Hepatocyte (in vitro differentiated cells): ENCODE data around the gene PRKAR1B. TPM values are rescaled to one million over a fixed set of nuclear protein-coding genes. Genes with fewer than 3 reads are reported as not detected.

Experiments
- DNase-seq: peaks from one replicate; pipeline ENCODE4 v3.0.0-alpha.2; 2016; ENCODE audit warnings: low spot score
- H2AFZ ChIP-seq: fragments of 200-600 bp; sonication (generic); 2 replicates; pipeline ENCODE4 v1.6.0; 2016; ENCODE audit warnings: antibody characterized with exemption, mild to moderate bottlenecking
- H3K27ac ChIP-seq: fragments of 200-600 bp; sonication (generic); 2 replicates; pipeline ENCODE4 v1.5.1; 2016; ENCODE audit warnings: mild to moderate bottlenecking
- H3K27me3 ChIP-seq: fragments of 200-600 bp; sonication (generic); 2 replicates; pipeline ENCODE4 v1.6.1; 2016
- H3K36me3 ChIP-seq: fragments of 200-600 bp; sonication (generic); replicated peaks from 2 replicates; pipeline ENCODE4 v1.5.1; 2016; ENCODE audit warnings: low read depth; ENCODE audit not compliant: insufficient read depth
- H3K4me1 ChIP-seq: fragments of 200-600 bp; sonication (generic); 2 replicates; pipeline ENCODE4 v1.5.1; 2016; ENCODE audit warnings: mild to moderate bottlenecking, moderate library complexity; ENCODE audit not compliant: insufficient read depth
- H3K4me2 ChIP-seq: fragments of 200-600 bp; sonication (generic); 2 replicates; pipeline ENCODE4 v1.6.0; 2016
- H3K4me3 ChIP-seq: fragments of 200-600 bp; sonication (generic); 2 replicates; pipeline ENCODE4 v1.5.1; 2016; ENCODE audit warnings: mild to moderate bottlenecking
- H3K79me2 ChIP-seq: fragments of 200-600 bp; sonication (generic); 2 replicates; pipeline ENCODE4 v1.6.0; 2017; ENCODE audit warnings: mild to moderate bottlenecking
- H3K9me2 ChIP-seq: fragments of 200-600 bp; sonication (generic); replicated peaks from 2 replicates; pipeline ENCODE4 v1.6.0; 2017; ENCODE audit warnings: mild to moderate bottlenecking; ENCODE audit not compliant: insufficient read depth
- H3K9me3 ChIP-seq: fragments of 200-600 bp; sonication (generic); 2 replicates; pipeline ENCODE4 v1.5.1; 2016; ENCODE audit warnings: low read depth, mild to moderate bottlenecking
- H4K20me1 ChIP-seq: fragments of 200-600 bp; sonication (generic); 2 replicates; pipeline ENCODE4 v1.6.0; 2016; ENCODE audit warnings: mild to moderate bottlenecking; ENCODE audit not compliant: insufficient read depth, poor library complexity, severe bottlenecking
- CTCF ChIP-seq: fragments of 200-600 bp; sonication (generic); IDR thresholded peaks from 2 replicates; pipeline ENCODE4 v1.5.1; 2016; ENCODE audit warnings: antibody characterized with exemption, mild to moderate bottlenecking; ENCODE audit not compliant: poor library complexity
- EZH2 ChIP-seq: fragments of 200-600 bp; sonication (generic); IDR thresholded peaks from 2 replicates; pipeline ENCODE4 v1.6.1; 2016; ENCODE audit warnings: antibody characterized with exemption, mild to moderate bottlenecking, borderline replicate concordance
- EZH2phosphoT487 ChIP-seq: fragments of 200-600 bp; sonication (generic); IDR thresholded peaks from one replicate; pipeline ENCODE4 v1.6.1; 2018; ENCODE audit warnings: antibody characterized with exemption, mild to moderate bottlenecking, low read depth, moderate library complexity; ENCODE audit not compliant: unreplicated experiment, severe bottlenecking
- WGBS: methylation state at CpG from one replicate; pipeline ENCODE4 v1.1.6; 2016; ENCODE audit warnings: low lambda C conversion rate; ENCODE audit errors: missing lambda C conversion rate; 5-methylcytosine and 5-hydroxymethylcytosine counted together
- polyA plus RNA-seq: library from polyadenylated mRNA; unstranded; fragments of >200 nt; fragmentation: Nextera tagmentation; extraction: Ambion mirVana; gene quantifications from 2 replicates; pipeline ENCODE4 v1.2.1, GENCODE V29; 2016
- total RNA-seq: library from RNA; depleted of rRNA; stranded (reverse); fragments of >200 nt; gene quantifications from 2 replicates; pipeline ENCODE4 v1.2.3, GENCODE V29; 2014

Gene PRKAR1B
- total and polyA plus RNA-seq, 2 experiments from 2014 or later: 16.6 to 28.7 TPM

GRCh38 chr7:772005-772294 lies 44.9 kb upstream of the PRKAR1B start:
- H3K9me3 ChIP-seq: no peaks in the 10 kb centered on the region
- TF ChIP-seq EZH2: no peak
- TF ChIP-seq EZH2phosphoT487: no peak
- no peak for TF ChIP-seq CTCF
- peak overlapping the region; percentile 90 for H3K27ac ChIP-seq
- no peak overlapping the region for H2AFZ ChIP-seq
- H3K4me3 ChIP-seq: no peak overlapping the region
- H4K20me1 ChIP-seq: no peaks in the 10 kb centered on the region
- no peaks in the 10 kb centered on the region for H3K36me3 ChIP-seq
- H3K4me2 ChIP-seq: peak overlapping the region; percentile 67
- H3K9me2 ChIP-seq: no peaks in the 10 kb centered on the region
- 97% methylated on average over 11 of the region's 11 CpGs for WGBS
- DNase-seq: no peak
- no peaks in the 10 kb centered on the region for H3K27me3 ChIP-seq
- no peaks in the 10 kb centered on the region for H3K79me2 ChIP-seq
- peaks cover 21% of the 10 kb centered on the region for H3K4me1 ChIP-seq

- Histone ChIP-seq H4K20me1 (no peaks in the 10 kb centered on the region), H3K9me2 (no peaks in the 10 kb centered on the region), H3K27me3 (no peaks in the 10 kb centered on the region), H3K4me3 (no peak overlapping the region), H3K4me1 (peaks cover 21% of the 10 kb centered on the region), H3K79me2 (no peaks in the 10 kb centered on the region), H3K4me2 (peak overlapping the region; percentile 67), H3K9me3 (no peaks in the 10 kb centered on the region), H2AFZ (no peak overlapping the region), H3K27ac (peak overlapping the region; percentile 90), H3K36me3 (no peaks in the 10 kb centered on the region)
- DNase-seq: peak; percentile 84
- no peak for TF ChIP-seq CTCF
- WGBS: 30% methylated on average over 24 of the region's 24 CpGs
Observed at GRCh38 chr7:771234-772004, 44.3 kb upstream of the PRKAR1B start.

GRCh38 chr7:770741-771166 lies 43.7 kb upstream of the PRKAR1B start:
- H3K36me3 ChIP-seq: no peaks in the 10 kb centered on the region
- H3K9me2 ChIP-seq: no peaks in the 10 kb centered on the region
- WGBS: 44% methylated on average over 6 of the region's 7 CpGs
- no peak overlapping the region for H2AFZ ChIP-seq
- H3K4me2 ChIP-seq: peak overlapping the region; percentile 67
- peak; percentile 50 for DNase-seq
- no peak for TF ChIP-seq CTCF
- TF ChIP-seq EZH2: no peak
- no peak for TF ChIP-seq EZH2phosphoT487
- peaks cover 21% of the 10 kb centered on the region for H3K4me1 ChIP-seq
- no peak overlapping the region for H3K4me3 ChIP-seq
- peak overlapping the region; percentile 90 for H3K27ac ChIP-seq
- no peaks in the 10 kb centered on the region for H4K20me1 ChIP-seq
- no peaks in the 10 kb centered on the region for H3K9me3 ChIP-seq
- no peaks in the 10 kb centered on the region for H3K27me3 ChIP-seq
- H3K79me2 ChIP-seq: no peaks in the 10 kb centered on the region
